H1 (cell line): ENCODE measurements around the gene PALM2AKAP2. TPM values are rescaled to one million over a fixed set of nuclear protein-coding genes. Genes with fewer than 3 reads are reported as not detected.

Source experiments
- CTCF ChIA-PET: fragments of 300-600 bp; sonication (Branson Sonifier 250); formaldehyde crosslinking; loops from one replicate; lab custom pipeline; 2021; ENCODE audit not compliant: partially characterized antibody; lab: Charles Lee
- POLR2A ChIA-PET: fragments of 300-600 bp; sonication (Branson Sonifier 250); formaldehyde crosslinking; loops from one replicate; lab custom pipeline; 2021; ENCODE audit warnings: inconsistent platforms; ENCODE audit not compliant: partially characterized antibody; lab: Charles Lee
- DNase-seq, 2 experiments: peaks; one replicate each; pipeline versions ENCODE4 v3.0.0 to v3.0.0-alpha.2; 2010 to 2022; ENCODE audit warnings: low spot score in 2 of 2, low read depth in 1 of 2, mixed read lengths in 1 of 2
- FAIRE-seq: peaks from 2 replicates; lab custom pipeline; 2011; peaks lifted over from hg19 to GRCh38; lab: Jason Lieb, UNC
- H2AFZ ChIP-seq: 2 replicates; pipeline ENCODE4 v1.8.1; 2012; ENCODE audit warnings: low read length, inconsistent platforms
- H2AK5ac ChIP-seq: 2 replicates; pipeline ENCODE4 v1.6.1; 2013; ENCODE audit warnings: low read depth, low read length
- H2BK120ac ChIP-seq: replicated peaks from 2 replicates; pipeline ENCODE3; 2013; ENCODE audit warnings: low read depth, low read length, inconsistent platforms
- H2BK12ac ChIP-seq: 2 replicates; pipeline ENCODE4 v1.6.1; 2013; ENCODE audit warnings: low read depth, low read length
- H2BK15ac ChIP-seq: 2 replicates; pipeline ENCODE4 v1.6.1; 2013; ENCODE audit warnings: low read length
- H2BK20ac ChIP-seq: 2 replicates; pipeline ENCODE4 v1.6.1; 2013; ENCODE audit warnings: low read length
- H2BK5ac ChIP-seq: 2 replicates; pipeline ENCODE4 v1.6.1; 2013; ENCODE audit warnings: low read depth, low read length
- H3K14ac ChIP-seq: 2 replicates; pipeline ENCODE4 v1.6.1; 2013; ENCODE audit warnings: inconsistent platforms; ENCODE audit not compliant: insufficient read length
- H3K18ac ChIP-seq: 2 replicates; pipeline ENCODE4 v1.6.1; 2013; ENCODE audit warnings: low read length; ENCODE audit errors: extremely low read depth
- H3K23ac ChIP-seq: 2 replicates; pipeline ENCODE4 v1.6.1; 2013; ENCODE audit warnings: inconsistent platforms; ENCODE audit not compliant: insufficient read length
- H3K23me2 ChIP-seq: 2 replicates; pipeline ENCODE4 v1.6.1; 2013; ENCODE audit warnings: low read depth, low read length
- H3K27ac ChIP-seq: 2 replicates; pipeline ENCODE4 v1.6.1; 2011; ENCODE audit warnings: low read depth, low read length, inconsistent platforms
- H3K27me3 ChIP-seq, 4 experiments: replicated peaks in 1 of 4; 1 replicate in 1 of 4; 2 replicates in 3 of 4; pipeline versions ENCODE4 v1.6.1 to v1.8.1; 2011 to 2013; ENCODE audit warnings: low read length in 3 of 4, mild to moderate bottlenecking in 3 of 4, inconsistent platforms in 2 of 4, mixed read lengths in 2 of 4, moderate library complexity in 1 of 4; ENCODE audit not compliant: control insufficient read depth in 3 of 4, insufficient read depth in 3 of 4; ENCODE audit errors: extremely low read depth in 1 of 4
- H3K36me3 ChIP-seq, 4 experiments: 2 replicates each; pipeline versions ENCODE4 v1.6.1 to v1.8.1; 2011 to 2013; ENCODE audit warnings: mild to moderate bottlenecking in 4 of 4, low read length in 3 of 4, moderate library complexity in 2 of 4, control low read depth in 1 of 4, inconsistent platforms in 1 of 4; ENCODE audit not compliant: insufficient read depth in 4 of 4, control insufficient read depth in 2 of 4
- H3K4ac ChIP-seq: replicated peaks from 2 replicates; pipeline ENCODE3; 2013; ENCODE audit warnings: low read length, low read depth, mixed read lengths, inconsistent platforms; ENCODE audit not compliant: insufficient read length
- H3K4me1 ChIP-seq, 4 experiments: replicated peaks in 1 of 4; 1 replicate in 1 of 4; 2 replicates in 3 of 4; pipeline versions ENCODE4 v1.6.1 to v1.8.1; 2011 to 2013; ENCODE audit warnings: low read length in 3 of 4, inconsistent platforms in 2 of 4, mixed read lengths in 1 of 4; ENCODE audit not compliant: insufficient read depth in 4 of 4, control insufficient read depth in 3 of 4
- H3K4me2 ChIP-seq, 2 experiments: 2 replicates each; pipeline versions ENCODE4 v1.6.1 to v1.8.1; 2011 to 2013; ENCODE audit warnings: low read depth in 2 of 2, low read length in 2 of 2, control low read depth in 1 of 2, inconsistent platforms in 1 of 2, mild to moderate bottlenecking in 1 of 2; ENCODE audit not compliant: insufficient read depth in 1 of 2
- H3K4me3 ChIP-seq, 4 experiments: fragments of 200-600, 300-600 bp in 1 of 4; sonication (generic), shearing (Covaris generic), sonication (Bioruptor Twin) in 1 of 4; 2 replicates each; pipeline versions ENCODE4 v1.5.1 to v1.8.1; 2011 to 2016; ENCODE audit warnings: low read length in 4 of 4, low read depth in 3 of 4, control low read depth in 2 of 4, inconsistent platforms in 2 of 4, mild to moderate bottlenecking in 2 of 4, mixed read lengths in 1 of 4, moderate library complexity in 1 of 4; ENCODE audit not compliant: insufficient read depth in 2 of 4; ENCODE audit errors: extremely low read depth in 1 of 4
- H3K56ac ChIP-seq: replicated peaks from 2 replicates; pipeline ENCODE3; 2013; ENCODE audit warnings: low read depth, mild to moderate bottlenecking, mixed read lengths, low read length, inconsistent platforms; ENCODE audit not compliant: insufficient read length
- H3K79me1 ChIP-seq: 2 replicates; pipeline ENCODE4 v1.6.1; 2013; ENCODE audit warnings: low read depth, low read length, control low read depth
- H3K79me2 ChIP-seq, 2 experiments: 2 replicates each; pipeline versions ENCODE4 v1.6.1 to v1.8.1; 2012 to 2013; ENCODE audit warnings: low read length in 2 of 2, mild to moderate bottlenecking in 2 of 2, inconsistent platforms in 1 of 2; ENCODE audit not compliant: insufficient read depth in 2 of 2, control insufficient read depth in 1 of 2
- H3K9ac ChIP-seq, 4 experiments: replicated peaks in 1 of 4; 1 replicate in 1 of 4; 2 replicates in 3 of 4; pipeline versions ENCODE4 v1.6.1 to v1.8.1; 2011 to 2013; ENCODE audit warnings: low read depth in 3 of 4, low read length in 3 of 4, control low read depth in 2 of 4, mild to moderate bottlenecking in 2 of 4, moderate library complexity in 2 of 4, inconsistent platforms in 1 of 4; ENCODE audit errors: extremely low read depth in 1 of 4
- H3K9me3 ChIP-seq, 2 experiments: 2 replicates each; pipeline versions ENCODE4 v1.6.1 to v1.8.1; 2012 to 2013; ENCODE audit warnings: mild to moderate bottlenecking in 2 of 2, moderate library complexity in 2 of 2, control low read depth in 1 of 2, inconsistent platforms in 1 of 2, low read depth in 1 of 2, low read length in 1 of 2, mixed read lengths in 1 of 2; ENCODE audit not compliant: insufficient read depth in 2 of 2
- H4K20me1 ChIP-seq, 2 experiments: replicated peaks in 1 of 2; 2 replicates each; pipeline versions ENCODE3 to v1.8.1; 2011 to 2013; ENCODE audit warnings: inconsistent platforms in 2 of 2, low read length in 2 of 2, mild to moderate bottlenecking in 1 of 2; ENCODE audit not compliant: insufficient read depth in 2 of 2, control insufficient read depth in 1 of 2
- H4K5ac ChIP-seq: 2 replicates; pipeline ENCODE4 v1.6.1; 2013; ENCODE audit warnings: low read length, low read depth, mixed read lengths, inconsistent platforms; ENCODE audit not compliant: insufficient read length
- H4K8ac ChIP-seq: 2 replicates; pipeline ENCODE4 v1.8.0; 2013; ENCODE audit warnings: mild to moderate bottlenecking, moderate library complexity, low read length, inconsistent platforms; ENCODE audit not compliant: insufficient read depth; ENCODE audit errors: extremely low read depth
- H4K91ac ChIP-seq: replicated peaks from 2 replicates; pipeline ENCODE3; 2013; ENCODE audit warnings: low read length, mixed read lengths, inconsistent platforms; ENCODE audit not compliant: insufficient read length
- ATF3 ChIP-seq: IDR thresholded peaks from 2 replicates; pipeline ENCODE4 v1.6.1; 2011; ENCODE audit warnings: low read depth, mild to moderate bottlenecking, low read length; ENCODE audit not compliant: insufficient read depth
- BRCA1 ChIP-seq: IDR thresholded peaks from 2 replicates; pipeline ENCODE4 v1.6.1; 2012; ENCODE audit warnings: low read depth, low read length, improper control_type of control experiment
- CBX8 ChIP-seq: fragments of 300-800, 300-1000 bp; sonication (generic); IDR thresholded peaks from 2 replicates; pipeline ENCODE4 v1.7.1; 2016; ENCODE audit warnings: low read depth, low read length, borderline replicate concordance
- KDM5A ChIP-seq: fragments of 200-600 bp; IDR thresholded peaks from 2 replicates; pipeline ENCODE4 v1.7.1; 2012; ENCODE audit warnings: mild to moderate bottlenecking, low read length, inconsistent platforms, mixed read lengths
- RXRA ChIP-seq: IDR thresholded peaks from 2 replicates; pipeline ENCODE4 v1.6.1; 2011; ENCODE audit warnings: low read depth, mild to moderate bottlenecking, low read length, moderate library complexity; ENCODE audit not compliant: insufficient read depth
- SAP30 ChIP-seq: fragments of 300-600 bp; sonication (generic); IDR thresholded peaks from 2 replicates; pipeline ENCODE4 v1.7.1; 2012; ENCODE audit warnings: low read length, moderate library complexity, mild to moderate bottlenecking, inconsistent platforms; ENCODE audit not compliant: insufficient read depth, insufficient replicate concordance
- SRF ChIP-seq: IDR thresholded peaks from 2 replicates; pipeline ENCODE4 v1.6.1; 2011; ENCODE audit warnings: mild to moderate bottlenecking, low read depth, low read length, moderate library complexity
- WGBS, 2 experiments: shearing (Covaris generic) in 1 of 2; methylation state at CpG; one replicate each; pipeline versions ENCODE4 v1.1.6 to v1.1.7; 2013 to 2015; ENCODE audit warnings: low lambda C conversion rate in 2 of 2, mixed read lengths in 2 of 2, inconsistent platforms in 1 of 2, low coverage in 1 of 2, missing lambda C conversion rate in 1 of 2; ENCODE audit not compliant: insufficient replicate concordance in 2 of 2, insufficient coverage in 1 of 2, insufficient read length in 1 of 2; ENCODE audit errors: extremely low coverage in 1 of 2, missing lambda C conversion rate in 1 of 2; 5-methylcytosine and 5-hydroxymethylcytosine counted together
- polyA plus RNA-seq, 7 experiments: library from polyadenylated mRNA; depleted of rRNA in 3 of 7; stranded (reverse) in 5 of 7; unstranded in 2 of 7; fragments of >200 nt in 5 of 7; fragments of 200-250 nt in 2 of 7; gene quantifications; 1 replicate in 5 of 7; 2 replicates in 1 of 7; 4 replicates in 1 of 7; pipeline versions ENCODE4 v1.2.1 to v1.2.3, GENCODE V29; 2011 to 2013; ENCODE audit warnings: missing spikeins in 2 of 7, mixed read lengths in 2 of 7
- total RNA-seq: library from RNA; stranded (reverse); fragmentation: NEBNext Ultra II Directional; extraction: Animal tissue kit (Norgen Biotek cat#: 25700); gene quantifications from 2 replicates; pipeline ENCODE4 v1.2.1, GENCODE V29; 2021

Gene PALM2AKAP2
- total and polyA plus RNA-seq, 2 of the 8 experiments (the other 6 are each of a cell fraction or from before 2014, with no cell fraction given): 0.38 to 20.5 TPM

GRCh38 chr9:109799141-109799540, 19.1 kb downstream of the PALM2AKAP2 start:
- Histone ChIP-seq H4K20me1 (no peaks in the 10 kb centered on the region), H2BK120ac (no peak overlapping the region), H3K23me2 (no peaks in the 10 kb centered on the region), H3K23ac (no peak overlapping the region), H2BK12ac (no peak overlapping the region), H3K27ac (no peak overlapping the region), H2BK5ac (no peak overlapping the region), H3K79me1 (0 out of 2 replicates have a peak, but pooled peaks cover 6% of the 10 kb centered on the region), H4K91ac (no peak overlapping the region), H2AK5ac (no peak overlapping the region), H3K27me3 (no peaks in the 10 kb centered on the region), H2AFZ (no peak overlapping the region), H3K4ac (no peak overlapping the region), H3K4me3 (no peak overlapping the region), H3K36me3 (no peaks in the 10 kb centered on the region), H3K14ac (no peak overlapping the region), H3K18ac (no peak overlapping the region), H3K56ac (no peak overlapping the region), H3K9ac (no peak overlapping the region), H4K5ac (no peak overlapping the region), H3K79me2 (no peaks in the 10 kb centered on the region), H2BK20ac (no peak overlapping the region), H2BK15ac (no peak overlapping the region), H3K9me3 (no peaks in the 10 kb centered on the region), H4K8ac (no peak overlapping the region), H3K4me2 (no peak overlapping the region), H3K4me1 (no peaks in the 10 kb centered on the region)
- DNase-seq: no peak
- ChIA-PET POLR2A (no interaction called here), CTCF (interaction anchor here (1.2 to 4.0 kb wide), 4 partner anchors 18 to 88 kb away, joined by 3 to 22 read pairs (median 4); no protein-coding TSS in a partner anchor)
- no peak for FAIRE-seq
- 82% methylated on average over 3 of the region's 3 CpGs; no CpG with 5 or more reads in 1 of the 2 experiments for WGBS, 2 experiments
- TF ChIP-seq CBX8: no peak
- no peak for TF ChIP-seq ATF3
- no peak for TF ChIP-seq KDM5A
- no peak for TF ChIP-seq RXRA
- TF ChIP-seq SAP30: no peak
- TF ChIP-seq BRCA1: no peak
- no peak for TF ChIP-seq SRF
